ENCODE measurements around the gene AKAP7.

GRCh38 chr6:131322125-131322524 is 186.9 kb downstream of the AKAP7 start:
- TF ChIP-seq POLR2A (IDR thresholded peaks at IDR 0.05; ENCODE audit: low read length) (no peak), GATA1 (IDR thresholded peaks at IDR 0.05; ENCODE audit: low read depth, low read length) (no peak)
